Measurements from ENCODE around the gene VEGFA. TPM values are rescaled to one million over a fixed set of nuclear protein-coding genes. Genes with fewer than 3 reads are reported as not detected.

The VEGFA gene
- total RNA-seq, 2 donors from 2014 or later = 127 to 335 TPM

- TF ChIP-seq POLR2AphosphoS5 (IDR thresholded peaks at IDR 0.05) (no peak), POLR2A (IDR thresholded peaks at IDR 0.05) (peak; percentile 11)
- H3K9me3 ChIP-seq = no peaks in the 10 kb centered on the region
- no peaks in the 10 kb centered on the region for H3K36me3 ChIP-seq
- peaks cover 18% of the 10 kb centered on the region for H3K4me1 ChIP-seq (replicated peaks)
- WGBS = under 1% methylated on average over 73 of the region's 84 CpGs
- H3K4me3 ChIP-seq = peak overlapping the region; percentile 77 to 83
- peak overlapping the region; percentile 90 to 95 for H3K27ac ChIP-seq
- no peaks in the 10 kb centered on the region for H3K27me3 ChIP-seq (replicated peaks; ENCODE audit: insufficient read depth)
- peak; percentile 55 for DNase-seq (ENCODE audit: low spot score)
- intact Hi-C loops (cut with DNase I) = loop anchor here (1.0 to 5.0 kb wide), 3 partner anchors 132 to 304 kb away; no protein-coding TSS in a partner anchor
Measured at GRCh38 chr6:43770372-43771209, 580 bp downstream of the VEGFA start.

DNA sequence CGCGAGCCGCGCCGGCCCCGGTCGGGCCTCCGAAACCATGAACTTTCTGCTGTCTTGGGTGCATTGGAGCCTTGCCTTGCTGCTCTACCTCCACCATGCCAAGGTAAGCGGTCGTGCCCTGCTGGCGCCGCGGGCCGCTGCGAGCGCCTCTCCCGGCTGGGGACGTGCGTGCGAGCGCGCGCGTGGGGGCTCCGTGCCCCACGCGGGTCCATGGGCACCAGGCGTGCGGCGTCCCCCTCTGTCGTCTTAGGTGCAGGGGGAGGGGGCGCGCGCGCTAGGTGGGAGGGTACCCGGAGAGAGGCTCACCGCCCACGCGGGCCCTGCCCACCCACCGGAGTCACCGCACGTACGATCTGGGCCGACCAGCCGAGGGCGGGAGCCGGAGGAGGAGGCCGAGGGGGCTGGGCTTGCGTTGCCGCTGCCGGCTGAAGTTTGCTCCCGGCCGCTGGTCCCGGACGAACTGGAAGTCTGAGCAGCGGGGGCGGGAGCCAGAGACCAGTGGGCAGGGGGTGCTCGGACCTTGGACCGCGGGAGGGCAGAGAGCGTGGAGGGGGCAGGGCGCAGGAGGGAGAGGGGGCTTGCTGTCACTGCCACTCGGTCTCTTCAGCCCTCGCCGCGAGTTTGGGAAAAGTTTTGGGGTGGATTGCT lies 1.3 kb downstream of the VEGFA start:
- Histone ChIP-seq H3K9me3 (no peaks in the 10 kb centered on the region), H3K4me3 (peak overlapping the region; percentile 77 to 83), H3K4me1 (replicated peaks) (peaks cover 19% of the 10 kb centered on the region), H3K27ac (peak overlapping the region; percentile 90 to 95), H3K36me3 (no peaks in the 10 kb centered on the region), H3K27me3 (replicated peaks; ENCODE audit: insufficient read depth) (no peaks in the 10 kb centered on the region)
- DNase-seq (ENCODE audit: low spot score) = peak; percentile 47
- intact Hi-C loops (cut with DNase I) = loop anchor here (5.0 kb wide), 2 partner anchors 131 to 231 kb away; no protein-coding TSS in a partner anchor
- under 1% methylated on average over 65 of the region's 66 CpGs for WGBS
- TF ChIP-seq CTCF (IDR thresholded peaks at IDR 0.05) (no peak), POLR2AphosphoS5 (IDR thresholded peaks at IDR 0.05) (peak; percentile 61), POLR2A (IDR thresholded peaks at IDR 0.05) (no peak)

- no peaks in the 10 kb centered on the region for H3K9me3 ChIP-seq
- intact Hi-C loops (cut with DNase I) = loop anchor here (5.0 kb wide), 2 partner anchors 130 to 230 kb away; no protein-coding TSS in a partner anchor
- peaks cover 19% of the 10 kb centered on the region for H3K4me1 ChIP-seq (replicated peaks)
- TF ChIP-seq CTCF (IDR thresholded peaks at IDR 0.05) = no peak
- TF ChIP-seq POLR2AphosphoS5 (IDR thresholded peaks at IDR 0.05) = peak; percentile 27
- TF ChIP-seq POLR2A (IDR thresholded peaks at IDR 0.05) = no peak
- H3K27me3 ChIP-seq (replicated peaks; ENCODE audit: insufficient read depth) = no peaks in the 10 kb centered on the region
- peak overlapping the region; percentile 90 to 95 for H3K27ac ChIP-seq
- no peaks in the 10 kb centered on the region for H3K36me3 ChIP-seq
- 4% methylated on average over 41 of the region's 48 CpGs for WGBS
- peak; percentile 61 for DNase-seq (ENCODE audit: low spot score)
- peak overlapping the region; percentile 77 to 83 for H3K4me3 ChIP-seq
Measured at GRCh38 chr6:43771858-43772680, 2.1 kb downstream of the VEGFA start.

- Histone ChIP-seq H3K27ac (peak overlapping the region; percentile 90 to 95), H3K9me3 (no peaks in the 10 kb centered on the region), H3K36me3 (no peaks in the 10 kb centered on the region), H3K27me3 (replicated peaks; ENCODE audit: insufficient read depth) (no peaks in the 10 kb centered on the region), H3K4me3 (peak overlapping the region; percentile 77 to 83), H3K4me1 (replicated peaks) (peaks cover 19% of the 10 kb centered on the region)
- TF ChIP-seq POLR2AphosphoS5 (IDR thresholded peaks at IDR 0.05) (no peak), CTCF (IDR thresholded peaks at IDR 0.05) (no peak), POLR2A (IDR thresholded peaks at IDR 0.05) (no peak)
- 29% methylated on average over 7 of the region's 7 CpGs for WGBS
- no peak for DNase-seq (ENCODE audit: low spot score)
- intact Hi-C loops (cut with DNase I) = loop anchor here (5.0 kb wide), 2 partner anchors 130 to 230 kb away; no protein-coding TSS in a partner anchor
Measured at GRCh38 chr6:43772681-43773049, 2.7 kb downstream of the VEGFA start.
